GM21786 (cell line): ENCODE data around the gene KCNJ5.

Experiments
- ATAC-seq: cut with Tn5 transposase; IDR thresholded peaks from one replicate; pipeline ENCODE4 v1.9.1; 2021; ENCODE audit not compliant: unreplicated experiment

KCNJ5 gene

GRCh38 chr11:128929991-128930390 lies 38.8 kb downstream of the KCNJ5 start:
- no peak for ATAC-seq

- no peak for ATAC-seq
These were observed 39.9 kb downstream of the KCNJ5 start for GRCh38 chr11:128931066-128931465.

- no peak for ATAC-seq
These were observed 40.5 kb downstream of the KCNJ5 start for GRCh38 chr11:128931668-128932067.

- ATAC-seq: no peak
These were observed 42.5 kb downstream of the KCNJ5 start for GRCh38 chr11:128933481-128934178.

GRCh38 chr11:128934351-128934750 lies 43.2 kb downstream of the KCNJ5 start:
- no peak for ATAC-seq

GRCh38 chr11:128934926-128935325 lies 43.8 kb downstream of the KCNJ5 start:
- no peak for ATAC-seq

- ATAC-seq: no peak
These were observed 45.6 kb downstream of the KCNJ5 start for GRCh38 chr11:128936606-128937251.

- ATAC-seq: no peak
These were observed 46.3 kb downstream of the KCNJ5 start for GRCh38 chr11:128937480-128937879.

- ATAC-seq: no peak
These were observed 47.2 kb downstream of the KCNJ5 start for GRCh38 chr11:128938156-128938885.

- no peak for ATAC-seq
These were observed 48.4 kb downstream of the KCNJ5 start for GRCh38 chr11:128939591-128939990.

GRCh38 chr11:128940156-128940555 lies 49.0 kb downstream of the KCNJ5 start:
- ATAC-seq: no peak

- no peak for ATAC-seq
These were observed 49.4 kb downstream of the KCNJ5 start for GRCh38 chr11:128940603-128941002.

- ATAC-seq: no peak
These were observed 50.0 kb downstream of the KCNJ5 start for GRCh38 chr11:128941110-128941509.

GRCh38 chr11:128941573-128942271 lies 50.6 kb downstream of the KCNJ5 start:
- no peak for ATAC-seq

GRCh38 chr11:128942272-128942612 lies 51.1 kb downstream of the KCNJ5 start:
- ATAC-seq: no peak

- no peak for ATAC-seq
These were observed 51.8 kb downstream of the KCNJ5 start, which contains the start of gene TP53AIP1 for GRCh38 chr11:128942817-128943427. Gene TP53AIP1 (minus strand): TSS chr11:128942871. CDS start chr11:128937818, 5,053 bp downstream.

GRCh38 chr11:128943428-128943976 lies 52.3 kb downstream of the KCNJ5 start:
- no peak for ATAC-seq

- ATAC-seq: no peak
These were observed 55.5 kb downstream of the KCNJ5 start for GRCh38 chr11:128946648-128947047.

- ATAC-seq: no peak
These were observed 56.6 kb downstream of the KCNJ5 start for GRCh38 chr11:128947773-128948172.

- no peak for ATAC-seq
These were observed 57.4 kb downstream of the KCNJ5 start for GRCh38 chr11:128948583-128948982.
